Measurements from ENCODE around the gene LYST.
A peak's percentile ranks its signal among the peaks of the same experiment; 100 is the strongest.
"Not testable (repeated sequence)": the region's sequence is repeated elsewhere in the genome, so short reads cannot be mapped to it uniquely, and the experiment has no call there.

Gene LYST

GRCh38 chr1:235657747-235658526, 208.8 kb downstream of the LYST start:
- DNase-seq (ENCODE audit: low read depth in 3 of 3) = no peak

GRCh38 chr1:235657269-235657668, 209.4 kb downstream of the LYST start:
- no peak for DNase-seq (ENCODE audit: low read depth in 3 of 3)

GRCh38 chr1:235652364-235652763, 214.3 kb downstream of the LYST start:
- no peak for DNase-seq (ENCODE audit: low read depth in 3 of 3)

GRCh38 chr1:235651170-235651806, 215.4 kb downstream of the LYST start:
- DNase-seq (ENCODE audit: low read depth in 3 of 3) = no peak

GRCh38 chr1:235650341-235651169, 216.2 kb downstream of the LYST start:
- DNase-seq (ENCODE audit: low read depth in 3 of 3) = no peak

GRCh38 chr1:235649368-235650163, 217.1 kb downstream of the LYST start, which contains the start of gene GNG4:
GNG4 (minus strand) TSS chr1:235649784; CDS start chr1:235583838, 65,946 bp downstream.
- peak in 2 of 3 experiments; percentile 16 to 24 for DNase-seq (ENCODE audit: low read depth in 3 of 3)

GRCh38 chr1:235648954-235649367, 217.7 kb downstream of the LYST start:
- DNase-seq (ENCODE audit: low read depth in 3 of 3) = peak in 1 of 3 experiments; percentile 15

- DNase-seq (ENCODE audit: low read depth in 3 of 3) = no peak
These were observed 218.2 kb downstream of the LYST start for GRCh38 chr1:235648407-235648907.

- not testable (repeated sequence) for DNase-seq (ENCODE audit: low read depth in 3 of 3)
These were observed 219.2 kb downstream of the LYST start for GRCh38 chr1:235647537-235647936.

- DNase-seq (ENCODE audit: low read depth in 3 of 3) = no peak
These were observed 220.2 kb downstream of the LYST start for GRCh38 chr1:235646463-235646862.

GRCh38 chr1:235644693-235645305, 221.9 kb downstream of the LYST start:
- DNase-seq (ENCODE audit: low read depth in 3 of 3) = no peak

GRCh38 chr1:235643837-235644692, 222.6 kb downstream of the LYST start:
- DNase-seq (ENCODE audit: low read depth in 3 of 3) = no peak

GRCh38 chr1:235642943-235643371, 223.7 kb downstream of the LYST start:
- DNase-seq (ENCODE audit: low read depth in 3 of 3) = no peak

- DNase-seq (ENCODE audit: low read depth in 3 of 3) = peak in 2 of 3 experiments; percentile 26 to 53
These were observed 224.4 kb downstream of the LYST start for GRCh38 chr1:235642011-235642942.

- no peak for DNase-seq (ENCODE audit: low read depth in 3 of 3)
These were observed 226.1 kb downstream of the LYST start for GRCh38 chr1:235640580-235640979.

GRCh38 chr1:235639226-235640205, 227.2 kb downstream of the LYST start:
- DNase-seq (ENCODE audit: low read depth in 3 of 3) = no peak

- not testable (repeated sequence) for DNase-seq (ENCODE audit: low read depth in 3 of 3)
These were observed 228.1 kb downstream of the LYST start for GRCh38 chr1:235638612-235639011.

Data from stimulated activated CD4-positive, alpha-beta T cell treated with anti-CD3 and anti-CD28 coated beads, TNF-alpha, amount 100 ng/mL, for 4 hours (primary cell).